ENCODE data around the gene IGFBP5. TPM values are rescaled to one million over a fixed set of nuclear protein-coding genes. Genes with fewer than 3 reads are reported as not detected.

Gene IGFBP5
- total RNA-seq, 2 experiments from 2014 or later, result not detected

DNA sequence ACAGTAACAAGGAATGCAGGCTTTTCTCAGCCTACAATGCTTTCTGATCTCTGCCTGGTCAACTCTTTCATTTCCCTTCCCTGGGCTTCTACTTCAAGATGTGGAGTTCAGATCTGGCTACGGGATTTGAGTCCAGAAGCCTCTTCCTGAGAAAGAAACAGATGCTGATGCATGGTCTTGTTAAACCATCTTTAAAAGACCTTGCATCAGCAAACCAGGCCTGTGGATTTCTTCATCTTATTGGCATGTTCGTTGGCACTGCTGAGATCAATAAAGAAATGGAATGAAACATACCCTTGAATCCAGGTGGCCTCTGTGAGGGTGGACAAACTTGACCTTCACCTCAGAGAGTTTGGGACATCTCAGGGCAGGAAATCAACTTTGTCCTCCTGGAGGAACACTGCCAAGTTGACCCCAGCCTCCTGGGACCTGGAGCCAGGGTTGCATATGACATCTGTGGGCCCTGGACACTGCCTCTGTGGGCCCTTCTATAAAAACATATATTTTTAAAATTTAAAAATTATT, 40.8 kb downstream of the IGFBP5 start:
- Histone ChIP-seq H3K9me3 (ENCODE audit: low read length) (no peaks in the 10 kb centered on the region), H3K4me3 (ENCODE audit: low read depth, low read length, poor library complexity, severe bottlenecking) (no peak overlapping the region), H3K27ac (ENCODE audit: low read depth, low read length, poor library complexity, severe bottlenecking) (no peak overlapping the region), H3K4me2 (ENCODE audit: low read length) (no peak overlapping the region), H3K36me3 (ENCODE audit: insufficient read depth, low read length) (no peaks in the 10 kb centered on the region), H3K79me2 (ENCODE audit: insufficient read depth, low read depth, low read length) (no peaks in the 10 kb centered on the region), H3K4me1 (ENCODE audit: insufficient read depth, low read length, poor library complexity, severe bottlenecking) (no peaks in the 10 kb centered on the region), H4K20me1 (ENCODE audit: insufficient read depth, low read length) (no peaks in the 10 kb centered on the region), H3K9me2 (ENCODE audit: insufficient read depth, low read length) (no peaks in the 10 kb centered on the region), H2AFZ (ENCODE audit: low read length) (no peak overlapping the region)
- TF ChIP-seq EZH2phosphoT487 (IDR thresholded peaks at IDR 0.05; ENCODE audit: borderline replicate concordance, low read depth, low read length), result no peak
- no peak for TF ChIP-seq CTCF (conservative IDR thresholded peaks at IDR 0.05; ENCODE audit: low read length)
- BruUV-seq (replicated peaks), result no TSS peak
- intact Hi-C loops (cut with micrococcal nuclease; ENCODE audit: unreplicated experiment), result no loop called here
- ChIA-PET POLR2A (interaction anchor here (0.6 kb wide), 2 partner anchors 12 to 1851 kb away, joined by 3 to 5 read pairs; no protein-coding TSS in a partner anchor), CTCF (ENCODE audit: unreplicated experiment) (no interaction called here)
- no peak for DNase-seq (ENCODE audit: low spot score)

DNA sequence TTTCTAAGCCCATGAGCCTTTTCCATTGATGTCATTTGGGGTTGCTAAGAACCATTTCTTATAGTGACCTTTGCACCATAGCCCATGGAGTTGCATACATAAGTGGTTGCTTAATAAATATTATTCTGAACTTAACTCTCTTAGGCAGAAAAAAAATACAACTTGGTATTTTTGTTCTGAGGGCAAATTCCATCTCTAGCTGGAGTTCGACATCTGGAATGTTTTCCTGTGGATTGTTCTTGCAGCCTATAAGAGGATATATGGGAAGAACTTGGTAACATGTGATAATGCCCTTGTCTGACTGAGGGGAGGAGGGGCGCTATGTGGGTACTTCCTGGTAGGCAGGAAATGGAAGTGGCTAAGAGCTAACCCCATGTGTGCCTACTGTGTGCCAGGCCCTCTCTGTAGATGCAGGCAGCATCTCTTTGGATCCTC, 41.4 kb downstream of the IGFBP5 start:
- CTCF ChIA-PET (ENCODE audit: unreplicated experiment), result no interaction called here

More for the DNA sequence above, 41.4 kb downstream of the IGFBP5 start:
- no peak overlapping the region for H2AFZ ChIP-seq (ENCODE audit: low read length)
- H3K4me1 ChIP-seq (ENCODE audit: insufficient read depth, low read length, poor library complexity, severe bottlenecking), result no peaks in the 10 kb centered on the region
- BruUV-seq (replicated peaks), result no TSS peak
- POLR2A ChIA-PET, result interaction anchor here (0.6 kb wide), 3 partner anchors 12 to 1850 kb away, joined by 3 to 5 read pairs (median 3); no protein-coding TSS in a partner anchor
- no peak overlapping the region for H3K4me3 ChIP-seq (ENCODE audit: low read depth, low read length, poor library complexity, severe bottlenecking)
- no peak overlapping the region for H3K27ac ChIP-seq (ENCODE audit: low read depth, low read length, poor library complexity, severe bottlenecking)
- no peak for TF ChIP-seq EZH2phosphoT487 (IDR thresholded peaks at IDR 0.05; ENCODE audit: borderline replicate concordance, low read depth, low read length)
- no peak for TF ChIP-seq CTCF (conservative IDR thresholded peaks at IDR 0.05; ENCODE audit: low read length)
- no peaks in the 10 kb centered on the region for H4K20me1 ChIP-seq (ENCODE audit: insufficient read depth, low read length)
- no peak overlapping the region for H3K4me2 ChIP-seq (ENCODE audit: low read length)
- H3K9me2 ChIP-seq (ENCODE audit: insufficient read depth, low read length), result no peaks in the 10 kb centered on the region
- no peaks in the 10 kb centered on the region for H3K79me2 ChIP-seq (ENCODE audit: insufficient read depth, low read depth, low read length)
- intact Hi-C loops (cut with micrococcal nuclease; ENCODE audit: unreplicated experiment), result no loop called here
- no peak for DNase-seq (ENCODE audit: low spot score)
- H3K9me3 ChIP-seq (ENCODE audit: low read length), result no peaks in the 10 kb centered on the region
- no peaks in the 10 kb centered on the region for H3K36me3 ChIP-seq (ENCODE audit: insufficient read depth, low read length)
